ENCODE measurements around the gene LYPLA2. TPM values are rescaled to one million over a fixed set of nuclear protein-coding genes. Genes with fewer than 3 reads are reported as not detected.

LYPLA2 gene
- total RNA-seq, 1 donor from 2014 or later: 88.9 TPM

DNA sequence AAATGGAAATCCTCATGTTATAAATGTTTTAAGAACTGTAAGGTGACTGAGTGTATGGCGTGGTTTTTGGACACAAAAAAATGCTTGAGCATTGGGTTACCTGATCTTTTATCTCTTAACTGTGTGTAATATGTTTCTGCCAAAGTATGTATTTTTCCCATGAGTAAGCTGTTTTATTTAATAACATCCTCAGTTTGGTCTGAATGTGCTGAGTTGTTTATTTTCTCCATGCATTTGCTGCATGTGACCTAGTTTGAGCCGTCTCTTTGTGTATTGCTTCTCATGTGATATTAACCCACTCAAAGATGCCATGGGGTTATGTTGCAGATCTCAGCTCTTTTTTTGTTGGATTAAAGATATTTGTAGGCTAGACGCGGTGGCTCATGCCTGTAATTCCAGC lies 6.1 kb upstream of the LYPLA2 start:
- no peak overlapping the region for H3K27ac Mint-ChIP-seq (ENCODE audit: unreplicated experiment)
- no peaks in the 10 kb centered on the region for H3K9me3 Mint-ChIP-seq

DNA sequence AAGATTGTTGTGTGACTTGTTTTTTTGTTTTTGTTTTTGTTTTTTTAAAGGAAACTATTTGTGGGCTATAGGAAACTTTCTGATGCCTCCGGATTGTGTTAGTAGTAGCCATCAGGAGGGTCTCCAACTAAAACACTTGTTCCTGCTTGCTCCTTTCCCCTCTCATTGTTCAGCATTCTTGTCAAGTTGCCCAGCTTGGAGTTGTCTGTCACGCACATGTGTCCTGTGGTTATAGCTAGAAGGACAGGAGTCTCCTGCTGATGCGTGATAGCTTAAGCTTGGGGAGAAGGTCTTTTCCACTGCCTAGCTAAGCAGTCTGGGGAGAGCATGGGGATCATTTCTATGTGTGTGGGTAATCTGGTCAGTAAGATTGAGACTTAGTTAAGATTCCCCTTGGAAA lies 3.2 kb upstream of the LYPLA2 start:
- peak overlapping the region; percentile 65 for H3K4me3 Mint-ChIP-seq
- peaks cover 3% of the 10 kb centered on the region for H3K27me3 Mint-ChIP-seq (ENCODE audit: low read depth)
- H3K27ac Mint-ChIP-seq (ENCODE audit: unreplicated experiment): peak overlapping the region; percentile 72
- DNase-seq (ENCODE audit: low read depth, low spot score): no peak
- peaks cover 18% of the 10 kb centered on the region for H3K4me1 Mint-ChIP-seq
- H3K36me3 Mint-ChIP-seq (ENCODE audit: low read depth): peaks cover 15% of the 10 kb centered on the region
- TF ChIP-seq, protein P1, sequence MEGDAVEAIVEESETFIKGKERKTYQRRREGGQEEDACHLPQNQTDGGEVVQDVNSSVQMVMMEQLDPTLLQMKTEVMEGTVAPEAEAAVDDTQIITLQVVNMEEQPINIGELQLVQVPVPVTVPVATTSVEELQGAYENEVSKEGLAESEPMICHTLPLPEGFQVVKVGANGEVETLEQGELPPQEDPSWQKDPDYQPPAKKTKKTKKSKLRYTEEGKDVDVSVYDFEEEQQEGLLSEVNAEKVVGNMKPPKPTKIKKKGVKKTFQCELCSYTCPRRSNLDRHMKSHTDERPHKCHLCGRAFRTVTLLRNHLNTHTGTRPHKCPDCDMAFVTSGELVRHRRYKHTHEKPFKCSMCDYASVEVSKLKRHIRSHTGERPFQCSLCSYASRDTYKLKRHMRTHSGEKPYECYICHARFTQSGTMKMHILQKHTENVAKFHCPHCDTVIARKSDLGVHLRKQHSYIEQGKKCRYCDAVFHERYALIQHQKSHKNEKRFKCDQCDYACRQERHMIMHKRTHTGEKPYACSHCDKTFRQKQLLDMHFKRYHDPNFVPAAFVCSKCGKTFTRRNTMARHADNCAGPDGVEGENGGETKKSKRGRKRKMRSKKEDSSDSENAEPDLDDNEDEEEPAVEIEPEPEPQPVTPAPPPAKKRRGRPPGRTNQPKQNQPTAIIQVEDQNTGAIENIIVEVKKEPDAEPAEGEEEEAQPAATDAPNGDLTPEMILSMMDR (conservative IDR thresholded peaks at IDR 0.05): no peak
- H3K9me3 Mint-ChIP-seq: no peaks in the 10 kb centered on the region

More for the DNA sequence above, 6.1 kb upstream of the LYPLA2 start:
- TF ChIP-seq, protein P1 (conservative IDR thresholded peaks at IDR 0.05): no peak
- Mint-ChIP-seq H3K36me3 (ENCODE audit: low read depth) (peaks cover 20% of the 10 kb centered on the region), H3K27me3 (ENCODE audit: low read depth) (no peaks in the 10 kb centered on the region), H3K4me3 (no peak overlapping the region), H3K4me1 (peaks cover 5% of the 10 kb centered on the region)
- DNase-seq (ENCODE audit: low read depth, low spot score): no peak

DNA sequence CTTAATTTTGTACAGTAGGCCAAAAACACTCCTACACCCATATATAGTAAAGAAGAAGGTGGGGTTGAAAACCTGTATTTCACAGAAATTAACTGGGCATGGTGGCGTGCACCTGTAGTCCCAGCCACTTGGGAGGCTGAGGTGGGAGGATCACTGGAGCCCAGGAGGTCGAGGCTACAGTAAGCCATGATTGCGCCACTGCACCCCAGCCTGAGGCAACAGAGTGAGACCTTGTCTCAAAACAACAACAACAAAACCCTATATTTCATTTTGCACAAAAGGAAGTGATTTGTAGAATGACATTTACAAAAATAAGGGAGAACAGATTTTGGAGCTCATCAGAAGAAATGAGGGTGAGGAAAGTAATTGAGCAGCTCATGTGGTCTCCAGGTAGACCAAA lies 2.2 kb upstream of the LYPLA2 start:
- DNase-seq (ENCODE audit: low read depth, low spot score): no peak
- H3K4me1 Mint-ChIP-seq: peaks cover 18% of the 10 kb centered on the region
- no peaks in the 10 kb centered on the region for H3K9me3 Mint-ChIP-seq
- H3K4me3 Mint-ChIP-seq: peak overlapping the region; percentile 83
- H3K27ac Mint-ChIP-seq (ENCODE audit: unreplicated experiment): no peak overlapping the region
- H3K36me3 Mint-ChIP-seq (ENCODE audit: low read depth): peaks cover 15% of the 10 kb centered on the region
- peaks cover 3% of the 10 kb centered on the region for H3K27me3 Mint-ChIP-seq (ENCODE audit: low read depth)
- TF ChIP-seq, protein P1 (conservative IDR thresholded peaks at IDR 0.05): no peak

DNA sequence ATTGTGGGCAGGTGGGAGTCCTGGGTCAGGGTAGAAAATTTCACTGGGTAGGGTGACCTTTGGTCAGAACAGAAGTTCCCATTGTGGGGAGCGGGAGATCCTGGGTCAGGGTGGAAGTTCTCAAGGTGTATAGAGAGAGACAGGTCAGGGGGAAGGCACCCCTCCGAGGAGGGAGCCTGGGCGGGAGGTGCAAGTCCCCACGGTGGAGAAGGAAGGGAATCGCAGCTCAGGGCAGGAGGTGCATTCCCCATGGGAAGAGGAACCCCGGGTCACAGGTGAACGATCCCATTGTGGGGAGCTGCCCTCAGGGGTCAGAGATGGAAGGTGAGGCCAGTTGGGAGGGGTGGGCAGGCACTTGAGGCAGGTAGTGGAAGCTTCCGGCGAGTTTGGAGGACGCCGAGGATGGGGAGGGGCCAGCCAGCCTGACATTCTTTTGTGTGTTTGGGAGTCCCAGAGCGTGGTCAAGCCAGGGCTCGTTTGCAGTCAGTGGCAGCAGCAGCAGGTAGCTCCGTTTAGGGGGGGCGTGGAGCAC lies 637 bp downstream of the LYPLA2 start:
- TF ChIP-seq, protein P1 (conservative IDR thresholded peaks at IDR 0.05): no peak
- Mint-ChIP-seq H3K27me3 (ENCODE audit: low read depth) (peaks cover 3% of the 10 kb centered on the region), H3K27ac (ENCODE audit: unreplicated experiment) (peak overlapping the region; percentile 91), H3K9me3 (no peaks in the 10 kb centered on the region), H3K36me3 (ENCODE audit: low read depth) (peaks cover 10% of the 10 kb centered on the region), H3K4me1 (peaks cover 18% of the 10 kb centered on the region), H3K4me3 (peak overlapping the region; percentile 99)
- no peak for DNase-seq (ENCODE audit: low read depth, low spot score)

DNA sequence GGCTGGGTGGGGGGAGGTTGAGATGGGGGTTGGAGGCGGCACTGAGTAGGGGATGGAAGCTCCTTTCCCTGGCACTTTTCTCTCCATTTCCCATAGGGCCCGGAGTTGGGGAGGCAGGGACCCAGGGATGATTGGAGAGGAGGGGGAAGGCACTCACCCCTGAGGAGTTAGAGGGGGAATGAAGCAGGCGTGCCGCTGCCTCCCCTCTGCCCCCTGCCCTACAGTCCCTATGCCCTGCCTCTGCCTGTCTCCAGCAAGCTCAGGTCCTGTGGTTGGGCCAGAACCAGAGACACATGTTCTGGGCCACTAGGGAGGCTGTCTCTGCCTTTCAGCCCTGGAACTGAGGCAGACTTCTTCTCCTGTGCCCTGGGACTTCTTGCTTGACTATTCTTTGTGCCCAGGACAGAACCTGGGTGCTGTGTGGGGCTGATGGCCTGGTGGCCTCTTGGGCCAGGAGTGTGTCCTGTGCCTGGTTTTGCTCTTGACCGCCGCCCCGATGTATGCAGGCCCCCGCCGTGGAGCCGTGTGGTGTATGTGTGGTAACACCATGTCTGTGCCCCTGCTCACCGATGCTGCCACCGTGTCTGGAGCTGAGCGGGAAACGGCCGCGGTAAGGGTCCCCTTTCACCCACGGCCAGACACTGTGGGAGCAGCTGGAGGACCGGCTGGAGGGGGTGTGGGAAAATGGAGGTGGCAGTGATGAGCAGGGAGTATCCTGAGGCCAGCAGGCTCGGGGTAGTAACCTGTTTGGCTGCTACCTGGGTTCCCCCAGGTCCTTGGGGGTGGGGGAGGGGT lies 1.4 kb downstream of the LYPLA2 start:
- Mint-ChIP-seq H3K27ac (ENCODE audit: unreplicated experiment) (no peak overlapping the region), H3K27me3 (ENCODE audit: low read depth) (peaks cover 3% of the 10 kb centered on the region), H3K36me3 (ENCODE audit: low read depth) (peaks cover 7% of the 10 kb centered on the region), H3K4me3 (peak overlapping the region; percentile 99), H3K4me1 (peaks cover 18% of the 10 kb centered on the region), H3K9me3 (no peaks in the 10 kb centered on the region)
- TF ChIP-seq, protein P1 (conservative IDR thresholded peaks at IDR 0.05): no peak
- DNase-seq (ENCODE audit: low read depth, low spot score): no peak

Data from neural crest cell (in vitro differentiated cells).